Sigmoid colon (tissue), 4 donors: ENCODE measurements around the gene AMMECR1.

ENCODE experiments used
- EP300 ChIP-seq, 4 donors: sonication (generic); formaldehyde crosslinking; IDR thresholded peaks; one replicate each; pipeline ENCODE4 v1.6.1; 2017; ENCODE audit warnings: antibody characterized with exemption in 4 of 4
- POLR2A ChIP-seq, 2 donors: fragments of 450-650 bp; IDR thresholded peaks; one replicate each; pipeline ENCODE4 v1.6.1; 2016; ENCODE audit warnings: antibody characterized with exemption in 2 of 2, mild to moderate bottlenecking in 2 of 2, moderate library complexity in 2 of 2
- POLR2AphosphoS5 ChIP-seq, 4 donors: sonication (generic); formaldehyde crosslinking; IDR thresholded peaks; one replicate each; pipeline ENCODE4 v1.6.1; 2017; ENCODE audit warnings: antibody characterized with exemption in 4 of 4
- TF ChIP-seq, protein P1 (sequence below), 4 experiments: fragments of 450-650 bp in 3 of 4; fragments of 200-600 bp in 1 of 4; IDR thresholded peaks; one replicate each; pipeline ENCODE4 v1.5.1; 2016 to 2019; ENCODE audit warnings: antibody characterized with exemption in 4 of 4, mild to moderate bottlenecking in 3 of 4, moderate library complexity in 2 of 4

DNA sequence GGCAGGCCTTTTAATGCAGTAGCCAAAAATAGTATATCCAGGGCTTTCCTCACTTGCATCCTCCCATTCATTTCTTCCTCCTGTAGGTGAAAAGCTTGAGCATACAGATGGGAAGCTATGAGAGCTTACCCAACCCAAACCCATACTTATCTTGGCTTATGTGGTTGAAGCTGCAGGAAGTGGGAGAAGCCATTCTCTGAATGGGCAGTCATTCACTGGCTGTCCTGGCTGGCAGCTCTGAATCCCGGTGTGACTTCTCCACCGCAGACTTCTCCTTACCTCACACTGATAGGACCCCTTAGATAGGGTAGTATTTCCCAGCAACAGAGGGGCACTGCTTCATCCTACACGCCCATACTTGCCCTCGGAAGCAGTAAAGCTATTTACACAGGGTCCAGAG is 125.4 kb downstream of the AMMECR1 start:
- TF ChIP-seq EP300 (IDR thresholded peaks at IDR 0.05) (no peak), POLR2A (IDR thresholded peaks at IDR 0.05) (no peak), POLR2AphosphoS5 (IDR thresholded peaks at IDR 0.05) (no peak)
- TF ChIP-seq, protein P1, sequence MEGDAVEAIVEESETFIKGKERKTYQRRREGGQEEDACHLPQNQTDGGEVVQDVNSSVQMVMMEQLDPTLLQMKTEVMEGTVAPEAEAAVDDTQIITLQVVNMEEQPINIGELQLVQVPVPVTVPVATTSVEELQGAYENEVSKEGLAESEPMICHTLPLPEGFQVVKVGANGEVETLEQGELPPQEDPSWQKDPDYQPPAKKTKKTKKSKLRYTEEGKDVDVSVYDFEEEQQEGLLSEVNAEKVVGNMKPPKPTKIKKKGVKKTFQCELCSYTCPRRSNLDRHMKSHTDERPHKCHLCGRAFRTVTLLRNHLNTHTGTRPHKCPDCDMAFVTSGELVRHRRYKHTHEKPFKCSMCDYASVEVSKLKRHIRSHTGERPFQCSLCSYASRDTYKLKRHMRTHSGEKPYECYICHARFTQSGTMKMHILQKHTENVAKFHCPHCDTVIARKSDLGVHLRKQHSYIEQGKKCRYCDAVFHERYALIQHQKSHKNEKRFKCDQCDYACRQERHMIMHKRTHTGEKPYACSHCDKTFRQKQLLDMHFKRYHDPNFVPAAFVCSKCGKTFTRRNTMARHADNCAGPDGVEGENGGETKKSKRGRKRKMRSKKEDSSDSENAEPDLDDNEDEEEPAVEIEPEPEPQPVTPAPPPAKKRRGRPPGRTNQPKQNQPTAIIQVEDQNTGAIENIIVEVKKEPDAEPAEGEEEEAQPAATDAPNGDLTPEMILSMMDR (IDR thresholded peaks at IDR 0.05), result no peak
